ENCODE results near the gene C1QTNF8. TPM values are rescaled to one million over a fixed set of nuclear protein-coding genes. Genes with fewer than 3 reads are reported as not detected.
A peak's percentile ranks its signal among the peaks of the same experiment; 100 is the strongest.

The C1QTNF8 gene
- total and polyA plus RNA-seq, 2 of the 8 experiments (the other 6 are each of a cell fraction or from before 2014, with no cell fraction given) = not detected

DNA sequence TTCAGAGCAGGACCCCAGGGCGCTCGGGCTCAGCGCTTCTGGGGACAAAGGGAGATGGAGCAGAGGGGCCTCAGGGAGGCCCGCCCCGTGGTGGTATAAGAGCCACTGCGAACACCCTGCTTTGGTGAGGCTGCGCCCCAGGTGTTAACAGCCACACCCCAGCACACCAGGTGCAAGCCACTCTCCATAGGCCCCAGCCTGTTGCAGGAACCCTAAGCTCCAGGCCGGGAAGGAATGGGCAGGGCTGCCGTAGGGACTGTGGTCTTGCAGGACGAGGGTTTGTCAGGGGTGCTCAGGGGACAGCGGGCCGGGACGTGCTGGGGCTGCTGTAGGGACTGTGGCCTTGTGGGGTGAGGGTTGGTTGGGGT lies 40.5 kb downstream of the C1QTNF8 start:
- no peak overlapping the region for H3K4me2 ChIP-seq (ENCODE audit: insufficient read depth in 1 of 2, low read depth in 2 of 2, low read length in 2 of 2)
- no peak overlapping the region for H4K8ac ChIP-seq (ENCODE audit: extremely low read depth, insufficient read depth, low read length)
- H3K36me3 ChIP-seq (ENCODE audit: control insufficient read depth in 2 of 4, insufficient read depth in 4 of 4, low read length in 3 of 4) = no peaks in the 10 kb centered on the region
- no peak overlapping the region for H3K9ac ChIP-seq (replicated peaks in 1 of 4; ENCODE audit: extremely low read depth in 1 of 4, low read depth in 3 of 4, low read length in 3 of 4)
- H2AK5ac ChIP-seq (ENCODE audit: low read depth, low read length) = no peak overlapping the region
- H3K23ac ChIP-seq (ENCODE audit: insufficient read length) = no peak overlapping the region
- H2BK120ac ChIP-seq (replicated peaks; ENCODE audit: low read depth, low read length) = no peak overlapping the region
- 0 out of 4 replicates have a peak, but pooled peaks cover 0 to 6% of the 10 kb centered on the region in 2 experiments for H3K9me3 ChIP-seq (ENCODE audit: insufficient read depth in 2 of 2, low read depth in 1 of 2, low read length in 1 of 2)
- H2BK12ac ChIP-seq (ENCODE audit: low read depth, low read length) = no peak overlapping the region
- no peak overlapping the region for H3K18ac ChIP-seq (ENCODE audit: extremely low read depth, low read length)
- DNase-seq (ENCODE audit: low read depth in 1 of 2, low spot score in 2 of 2) = no peak
- no peak overlapping the region for H3K56ac ChIP-seq (replicated peaks; ENCODE audit: insufficient read length, low read depth, low read length)
- no peaks in the 10 kb centered on the region for H4K20me1 ChIP-seq (replicated peaks in 1 of 2; ENCODE audit: control insufficient read depth in 1 of 2, insufficient read depth in 2 of 2, low read length in 2 of 2)
- TF ChIP-seq BACH1 (IDR thresholded peaks at IDR 0.05; ENCODE audit: low read length) (no peak), FOSL1 (IDR thresholded peaks at IDR 0.05; ENCODE audit: insufficient read depth, low read depth, low read length) (no peak)
- no peaks in the 10 kb centered on the region for H3K79me2 ChIP-seq (ENCODE audit: control insufficient read depth in 1 of 2, insufficient read depth in 2 of 2, low read length in 2 of 2)
- H3K27ac ChIP-seq (ENCODE audit: low read depth, low read length) = no peak overlapping the region
- no peak overlapping the region for H4K5ac ChIP-seq (ENCODE audit: insufficient read length, low read depth, low read length)
- H3K4me1 ChIP-seq (replicated peaks in 1 of 4; ENCODE audit: control insufficient read depth in 3 of 4, insufficient read depth in 4 of 4, low read length in 3 of 4) = no peaks in the 10 kb centered on the region
- no peak overlapping the region for H4K91ac ChIP-seq (replicated peaks; ENCODE audit: insufficient read length, low read length)
- 86% methylated on average over 10 of the region's 13 CpGs; no CpG with 5 or more reads in 1 of the 2 experiments for WGBS, 2 experiments (ENCODE audit: extremely low coverage in 1 of 2, insufficient coverage in 1 of 2, insufficient read length in 1 of 2, insufficient replicate concordance in 2 of 2, low coverage in 1 of 2, low lambda C conversion rate in 2 of 2, missing lambda C conversion rate in 1 of 2)
- no peak overlapping the region for H3K4me3 ChIP-seq (ENCODE audit: extremely low read depth in 1 of 4, insufficient read depth in 2 of 4, low read depth in 3 of 4, low read length in 4 of 4)
- no peak overlapping the region for H2AFZ ChIP-seq (ENCODE audit: low read length)
- H3K14ac ChIP-seq (ENCODE audit: insufficient read length) = no peak overlapping the region
- no peaks in the 10 kb centered on the region for H3K27me3 ChIP-seq (replicated peaks in 1 of 4; ENCODE audit: control insufficient read depth in 3 of 4, extremely low read depth in 1 of 4, insufficient read depth in 3 of 4, low read length in 3 of 4)
- POLR2A ChIA-PET (ENCODE audit: partially characterized antibody) = no interaction called here
- 0 out of 2 replicates have a peak overlapping the region, but pooled peaks have one; percentile 61 for H2BK15ac ChIP-seq (ENCODE audit: low read length)
- H3K23me2 ChIP-seq (ENCODE audit: low read depth, low read length) = no peaks in the 10 kb centered on the region
- H3K4ac ChIP-seq (replicated peaks; ENCODE audit: insufficient read length, low read depth, low read length) = no peak overlapping the region
- CTCF ChIA-PET (ENCODE audit: partially characterized antibody) = interaction anchor here (0.6 to 2.7 kb wide), 23 partner anchors 9 to 653 kb away, joined by 3 to 13 read pairs (median 3); partner anchors contain the start of genes CCDC78 and SOX8
- H2BK5ac ChIP-seq (ENCODE audit: low read depth, low read length) = no peak overlapping the region
- H3K79me1 ChIP-seq (ENCODE audit: low read depth, low read length) = no peaks in the 10 kb centered on the region
- H2BK20ac ChIP-seq (ENCODE audit: low read length) = no peak overlapping the region
- FAIRE-seq = no peak

Measured in H1 (cell line).